ENCODE results near the gene TTYH1.

TTYH1 gene

DNA sequence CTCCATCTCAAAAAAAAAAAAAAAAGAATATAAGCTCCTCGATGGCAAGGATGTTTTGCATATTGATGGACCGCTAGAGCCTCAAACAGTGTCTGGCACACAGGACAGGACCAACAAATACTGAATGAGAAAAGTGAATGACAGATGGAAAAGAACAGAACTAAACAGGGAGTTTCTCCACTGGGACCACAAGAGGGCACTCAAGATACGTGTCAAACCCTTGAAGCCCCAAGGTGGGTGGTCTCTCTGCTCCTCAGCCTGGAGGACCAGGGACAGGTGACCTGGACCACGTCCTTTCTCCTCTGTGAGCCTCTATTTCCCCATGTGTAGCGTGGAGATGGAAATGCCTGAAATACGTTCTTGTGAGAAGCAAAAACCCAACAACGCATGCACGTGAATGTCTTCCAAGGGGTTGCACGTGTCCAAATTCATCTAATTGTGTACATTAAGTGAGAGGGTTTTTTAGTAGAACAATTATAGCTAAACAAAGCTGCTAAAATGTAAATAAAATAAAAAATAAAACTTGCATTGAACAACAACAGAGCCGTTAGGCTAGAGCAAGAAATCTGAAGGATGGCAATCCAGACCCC lies 63.5 kb downstream of the TTYH1 start:
- no peaks in the 10 kb centered on the region; the same call in 1 of the 2 replicates for H3K27me3 ChIP-seq (replicated peaks; ENCODE audit: control insufficient read depth, insufficient read depth, low read length)
- DNase-seq (ENCODE audit: extremely low read depth, insufficient read length): no peak
- TF ChIP-seq, protein P1, sequence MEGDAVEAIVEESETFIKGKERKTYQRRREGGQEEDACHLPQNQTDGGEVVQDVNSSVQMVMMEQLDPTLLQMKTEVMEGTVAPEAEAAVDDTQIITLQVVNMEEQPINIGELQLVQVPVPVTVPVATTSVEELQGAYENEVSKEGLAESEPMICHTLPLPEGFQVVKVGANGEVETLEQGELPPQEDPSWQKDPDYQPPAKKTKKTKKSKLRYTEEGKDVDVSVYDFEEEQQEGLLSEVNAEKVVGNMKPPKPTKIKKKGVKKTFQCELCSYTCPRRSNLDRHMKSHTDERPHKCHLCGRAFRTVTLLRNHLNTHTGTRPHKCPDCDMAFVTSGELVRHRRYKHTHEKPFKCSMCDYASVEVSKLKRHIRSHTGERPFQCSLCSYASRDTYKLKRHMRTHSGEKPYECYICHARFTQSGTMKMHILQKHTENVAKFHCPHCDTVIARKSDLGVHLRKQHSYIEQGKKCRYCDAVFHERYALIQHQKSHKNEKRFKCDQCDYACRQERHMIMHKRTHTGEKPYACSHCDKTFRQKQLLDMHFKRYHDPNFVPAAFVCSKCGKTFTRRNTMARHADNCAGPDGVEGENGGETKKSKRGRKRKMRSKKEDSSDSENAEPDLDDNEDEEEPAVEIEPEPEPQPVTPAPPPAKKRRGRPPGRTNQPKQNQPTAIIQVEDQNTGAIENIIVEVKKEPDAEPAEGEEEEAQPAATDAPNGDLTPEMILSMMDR (IDR thresholded peaks at IDR 0.05; ENCODE audit: insufficient read depth, low read length, poor library complexity, severe bottlenecking): peak; percentile 64
- no peaks in the 10 kb centered on the region for H3K36me3 ChIP-seq (ENCODE audit: control insufficient read depth, insufficient read depth, low read length)
- H3K4me3 ChIP-seq (replicated peaks; ENCODE audit: low read depth, low read length): no peak overlapping the region

DNA sequence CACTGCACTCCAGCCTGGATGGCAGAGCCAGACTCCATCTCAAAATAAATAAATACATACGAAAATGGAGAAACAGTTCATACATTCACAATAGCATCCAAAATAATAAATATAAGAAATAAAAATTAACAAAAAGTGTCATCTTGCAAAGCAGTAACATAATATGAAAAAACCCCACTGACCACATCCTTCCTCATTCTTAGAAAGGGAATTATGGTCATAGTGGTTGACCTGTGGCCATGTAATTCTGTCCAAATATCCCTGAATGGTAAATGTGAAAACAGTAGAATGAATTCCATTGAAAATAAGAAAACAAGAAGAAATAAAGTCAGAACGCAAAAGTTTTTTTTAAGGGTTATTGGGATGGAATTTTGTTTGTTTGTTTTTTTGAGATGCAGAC lies 64.8 kb downstream of the TTYH1 start:
- Histone ChIP-seq H3K27me3 (replicated peaks; ENCODE audit: control insufficient read depth, insufficient read depth, low read length) (no peaks in the 10 kb centered on the region; the same call in 1 of the 2 replicates), H3K4me3 (replicated peaks; ENCODE audit: low read depth, low read length) (no peak overlapping the region), H3K36me3 (ENCODE audit: control insufficient read depth, insufficient read depth, low read length) (no peaks in the 10 kb centered on the region)
- DNase-seq (ENCODE audit: extremely low read depth, insufficient read length): no peak
- TF ChIP-seq, protein P1 (IDR thresholded peaks at IDR 0.05; ENCODE audit: insufficient read depth, low read length, poor library complexity, severe bottlenecking): no peak

DNA sequence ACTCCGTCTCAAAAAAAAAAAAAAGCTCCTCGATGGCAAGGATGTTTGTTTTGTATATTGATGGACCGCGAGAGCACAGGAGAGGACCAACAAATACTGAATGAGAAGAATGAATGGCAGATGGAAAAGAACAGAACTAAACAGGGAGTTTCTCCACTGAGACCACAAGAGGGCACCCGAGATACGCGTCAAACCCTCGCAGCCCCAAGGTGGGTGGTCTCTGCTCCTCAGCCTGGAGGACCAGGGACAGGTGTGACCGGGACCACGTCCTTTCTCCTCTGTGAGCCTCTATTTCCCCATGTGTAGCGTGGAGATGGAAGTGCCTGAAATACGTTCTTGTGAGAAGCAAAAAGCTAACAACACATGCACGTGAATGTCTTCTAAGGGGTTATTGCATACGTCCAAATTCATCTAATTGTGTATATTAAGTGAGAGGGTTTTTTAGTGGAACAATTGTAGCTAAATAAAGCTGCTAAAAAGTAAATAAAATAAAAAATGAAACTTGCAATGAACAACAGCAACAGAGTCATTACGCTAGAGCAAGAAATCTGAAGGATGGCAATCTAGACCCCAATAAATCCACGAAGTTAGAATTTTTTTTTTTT lies 66.2 kb downstream of the TTYH1 start:
- no peak overlapping the region for H3K4me3 ChIP-seq (replicated peaks; ENCODE audit: low read depth, low read length)
- H3K36me3 ChIP-seq (ENCODE audit: control insufficient read depth, insufficient read depth, low read length): no peaks in the 10 kb centered on the region
- DNase-seq (ENCODE audit: extremely low read depth, insufficient read length): peak; percentile 67
- H3K27me3 ChIP-seq (replicated peaks; ENCODE audit: control insufficient read depth, insufficient read depth, low read length): no peaks in the 10 kb centered on the region; the same call in 1 of the 2 replicates
- TF ChIP-seq, protein P1 (IDR thresholded peaks at IDR 0.05; ENCODE audit: insufficient read depth, low read length, poor library complexity, severe bottlenecking): peak; percentile 71

DNA sequence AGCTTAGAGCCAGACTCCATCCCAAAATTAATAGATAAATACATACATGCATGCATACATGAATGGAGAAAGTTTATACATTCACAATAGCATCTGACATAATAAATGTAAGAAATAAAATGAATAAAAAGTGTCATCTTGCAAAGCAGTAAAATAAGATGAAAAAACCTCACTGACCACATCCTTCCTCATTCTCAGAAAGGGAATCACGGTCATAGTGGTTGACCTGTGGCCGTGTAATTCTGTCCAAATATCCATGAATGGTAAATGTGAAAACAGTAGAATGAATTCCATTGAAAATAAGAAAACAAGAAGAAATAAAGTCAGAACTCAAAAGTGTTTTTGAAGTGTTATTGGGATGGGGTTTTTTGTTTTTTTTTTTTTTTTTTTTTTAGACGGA lies 67.6 kb downstream of the TTYH1 start:
- H3K36me3 ChIP-seq (ENCODE audit: control insufficient read depth, insufficient read depth, low read length): no peaks in the 10 kb centered on the region
- no peak overlapping the region for H3K4me3 ChIP-seq (replicated peaks; ENCODE audit: low read depth, low read length)
- H3K27me3 ChIP-seq (replicated peaks; ENCODE audit: control insufficient read depth, insufficient read depth, low read length): no peaks in the 10 kb centered on the region; the same call in 1 of the 2 replicates
- TF ChIP-seq, protein P1 (IDR thresholded peaks at IDR 0.05; ENCODE audit: insufficient read depth, low read length, poor library complexity, severe bottlenecking): no peak
- no peak for DNase-seq (ENCODE audit: extremely low read depth, insufficient read length)

DNA sequence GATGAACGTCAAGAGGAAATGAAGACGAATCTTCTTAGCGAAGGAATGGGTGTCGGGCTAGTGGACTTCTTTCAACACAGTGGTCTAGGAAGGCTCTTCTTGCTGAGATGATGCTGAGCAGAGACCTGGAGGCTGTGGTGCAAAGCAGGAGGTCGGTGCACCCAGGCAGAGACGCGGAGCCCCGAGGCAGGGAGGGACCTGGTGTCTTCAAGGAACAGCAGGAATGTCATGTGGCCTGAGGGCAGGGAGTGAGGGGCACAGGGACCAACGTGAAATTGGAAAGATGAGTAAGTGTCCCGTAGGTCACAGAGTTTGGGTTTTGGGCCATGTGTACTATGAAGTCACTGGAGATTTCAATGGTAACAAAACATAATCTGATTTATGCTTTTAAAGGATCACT lies 69.2 kb downstream of the TTYH1 start:
- Histone ChIP-seq H3K4me3 (replicated peaks; ENCODE audit: low read depth, low read length) (no peak overlapping the region), H3K27me3 (replicated peaks; ENCODE audit: control insufficient read depth, insufficient read depth, low read length) (no peaks in the 10 kb centered on the region), H3K36me3 (ENCODE audit: control insufficient read depth, insufficient read depth, low read length) (no peaks in the 10 kb centered on the region)
- DNase-seq (ENCODE audit: extremely low read depth, insufficient read length): no peak
- TF ChIP-seq, protein P1 (IDR thresholded peaks at IDR 0.05; ENCODE audit: insufficient read depth, low read length, poor library complexity, severe bottlenecking): no peak
